Measurements from ENCODE around the gene RPRD2.

Gene RPRD2

DNA sequence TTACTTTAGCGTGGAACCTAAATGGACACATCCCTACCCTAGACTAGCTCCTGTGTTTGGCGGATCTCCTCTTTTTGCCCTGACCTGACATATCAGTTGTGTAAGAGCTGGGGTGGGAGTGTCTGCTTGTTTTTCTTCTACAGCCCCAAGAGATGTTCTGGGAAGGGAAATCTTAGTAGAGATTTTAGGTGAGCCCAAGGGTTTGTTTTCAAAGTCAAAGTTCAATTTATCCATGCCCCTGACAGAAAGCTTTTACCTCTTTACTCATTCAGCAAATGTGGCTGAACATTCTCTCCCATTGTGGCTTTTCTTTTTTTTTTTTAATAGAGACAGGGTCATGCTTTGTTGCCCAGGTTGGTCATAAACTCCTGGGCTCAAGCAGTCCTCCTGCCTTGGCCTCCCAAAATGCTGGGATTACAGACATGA, 116.0 kb downstream of the RPRD2 start:
- H3K4me3 ChIP-seq (replicated peaks; ENCODE audit: insufficient read depth, low read length): no peak overlapping the region
- TF ChIP-seq, protein P1, sequence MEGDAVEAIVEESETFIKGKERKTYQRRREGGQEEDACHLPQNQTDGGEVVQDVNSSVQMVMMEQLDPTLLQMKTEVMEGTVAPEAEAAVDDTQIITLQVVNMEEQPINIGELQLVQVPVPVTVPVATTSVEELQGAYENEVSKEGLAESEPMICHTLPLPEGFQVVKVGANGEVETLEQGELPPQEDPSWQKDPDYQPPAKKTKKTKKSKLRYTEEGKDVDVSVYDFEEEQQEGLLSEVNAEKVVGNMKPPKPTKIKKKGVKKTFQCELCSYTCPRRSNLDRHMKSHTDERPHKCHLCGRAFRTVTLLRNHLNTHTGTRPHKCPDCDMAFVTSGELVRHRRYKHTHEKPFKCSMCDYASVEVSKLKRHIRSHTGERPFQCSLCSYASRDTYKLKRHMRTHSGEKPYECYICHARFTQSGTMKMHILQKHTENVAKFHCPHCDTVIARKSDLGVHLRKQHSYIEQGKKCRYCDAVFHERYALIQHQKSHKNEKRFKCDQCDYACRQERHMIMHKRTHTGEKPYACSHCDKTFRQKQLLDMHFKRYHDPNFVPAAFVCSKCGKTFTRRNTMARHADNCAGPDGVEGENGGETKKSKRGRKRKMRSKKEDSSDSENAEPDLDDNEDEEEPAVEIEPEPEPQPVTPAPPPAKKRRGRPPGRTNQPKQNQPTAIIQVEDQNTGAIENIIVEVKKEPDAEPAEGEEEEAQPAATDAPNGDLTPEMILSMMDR (IDR thresholded peaks at IDR 0.05; ENCODE audit: insufficient read depth, low read length): no peak
- TF ChIP-seq SPI1 (IDR thresholded peaks at IDR 0.05; ENCODE audit: borderline replicate concordance, low read depth) (no peak), GABPA (IDR thresholded peaks at IDR 0.05; ENCODE audit: low read depth) (no peak), REST (IDR thresholded peaks at IDR 0.05; ENCODE audit: insufficient replicate concordance, low read depth) (no peak), POLR2AphosphoS5 (IDR thresholded peaks at IDR 0.05; ENCODE audit: low read depth) (no peak)
- no peak for DNase-seq (ENCODE audit: low read depth in 1 of 2, low spot score in 1 of 2)
- H3K27ac ChIP-seq (replicated peaks): no peak overlapping the region
- H3K27me3 ChIP-seq (ENCODE audit: insufficient read depth, poor library complexity, severe bottlenecking): no peaks in the 10 kb centered on the region

GRCh38 chr1:150484431-150484830, 120.5 kb downstream of the RPRD2 start:
- no peak for DNase-seq (ENCODE audit: low read depth in 1 of 2, low spot score in 1 of 2)
- no peak overlapping the region for H3K27ac ChIP-seq (replicated peaks)
- H3K27me3 ChIP-seq (ENCODE audit: insufficient read depth, poor library complexity, severe bottlenecking): no peaks in the 10 kb centered on the region
- TF ChIP-seq POLR2AphosphoS5 (IDR thresholded peaks at IDR 0.05; ENCODE audit: low read depth): no peak
- TF ChIP-seq, protein P1 (IDR thresholded peaks at IDR 0.05; ENCODE audit: insufficient read depth, low read length): no peak
- no peak for TF ChIP-seq SPI1 (IDR thresholded peaks at IDR 0.05; ENCODE audit: borderline replicate concordance, low read depth)
- no peak for TF ChIP-seq GABPA (IDR thresholded peaks at IDR 0.05; ENCODE audit: low read depth)
- no peak overlapping the region for H3K4me3 ChIP-seq (replicated peaks; ENCODE audit: insufficient read depth, low read length)

- peak in 1 of 2 experiments; percentile 25 for DNase-seq (ENCODE audit: low read depth in 1 of 2, low spot score in 1 of 2)
- H3K27ac ChIP-seq (replicated peaks): no peak overlapping the region
- no peaks in the 10 kb centered on the region for H3K27me3 ChIP-seq (ENCODE audit: insufficient read depth, poor library complexity, severe bottlenecking)
- H3K4me3 ChIP-seq (replicated peaks; ENCODE audit: insufficient read depth, low read length): no peak overlapping the region
- no peak for TF ChIP-seq GABPA (IDR thresholded peaks at IDR 0.05; ENCODE audit: low read depth)
- TF ChIP-seq, protein P1 (IDR thresholded peaks at IDR 0.05; ENCODE audit: insufficient read depth, low read length): peak; percentile 2
- no peak for TF ChIP-seq POLR2AphosphoS5 (IDR thresholded peaks at IDR 0.05; ENCODE audit: low read depth)
- no peak for TF ChIP-seq REST (IDR thresholded peaks at IDR 0.05; ENCODE audit: insufficient replicate concordance, low read depth)
- no peak for TF ChIP-seq SPI1 (IDR thresholded peaks at IDR 0.05; ENCODE audit: borderline replicate concordance, low read depth)
Measured at GRCh38 chr1:150484861-150485260, 120.9 kb downstream of the RPRD2 start.
